ENCODE data around the gene MGA. TPM values are rescaled to one million over a fixed set of nuclear protein-coding genes. Genes with fewer than 3 reads are reported as not detected.

Gene MGA
- total RNA-seq, 1 donor from 2014 or later: 43.1 TPM

DNA sequence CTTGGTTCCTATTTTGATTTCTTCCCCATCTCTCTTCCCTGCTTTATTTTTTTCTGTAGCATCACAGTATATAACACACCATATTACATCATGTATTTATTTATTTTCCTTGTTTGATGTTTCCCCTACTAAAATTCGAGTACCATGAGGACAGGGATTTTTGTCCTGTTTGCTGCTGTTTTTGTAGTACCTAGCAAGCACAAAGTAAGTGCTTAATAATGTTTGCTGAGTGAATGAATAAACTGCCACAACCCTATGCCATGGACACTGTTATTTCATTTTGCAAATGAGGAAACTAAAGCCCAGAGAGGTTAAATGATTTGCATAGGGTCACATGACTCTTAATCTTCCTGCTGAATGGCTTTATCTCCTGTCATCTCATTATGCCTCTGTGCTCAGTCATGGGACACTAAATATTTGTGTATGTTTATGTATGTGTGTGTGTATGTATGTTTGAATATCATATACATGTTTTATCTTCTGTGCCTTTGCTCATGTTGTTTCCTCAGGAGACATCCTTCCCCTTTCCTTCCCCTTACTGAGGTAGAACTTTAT lies 26.1 kb upstream of the MGA start:
- no peak for TF ChIP-seq CTCF (IDR thresholded peaks at IDR 0.05; ENCODE audit: insufficient read depth, low read length, poor library complexity, severe bottlenecking)
- no peak for DNase-seq (ENCODE audit: low read depth)
- no peak overlapping the region for H3K4me3 ChIP-seq (ENCODE audit: low read depth, low read length)
- no peaks in the 10 kb centered on the region for H3K27me3 ChIP-seq (ENCODE audit: control insufficient read depth, insufficient read depth, low read length)
- H3K36me3 ChIP-seq (ENCODE audit: control insufficient read depth, insufficient read depth, low read length): no peaks in the 10 kb centered on the region

GRCh38 chr15:41637086-41637485 lies 23.1 kb upstream of the MGA start:
- Histone ChIP-seq H3K4me3 (ENCODE audit: low read depth, low read length) (no peak overlapping the region), H3K27me3 (ENCODE audit: control insufficient read depth, insufficient read depth, low read length) (no peaks in the 10 kb centered on the region), H3K36me3 (ENCODE audit: control insufficient read depth, insufficient read depth, low read length) (no peaks in the 10 kb centered on the region)
- DNase-seq (ENCODE audit: low read depth): no peak
- TF ChIP-seq CTCF (IDR thresholded peaks at IDR 0.05; ENCODE audit: insufficient read depth, low read length, poor library complexity, severe bottlenecking): no peak

DNA sequence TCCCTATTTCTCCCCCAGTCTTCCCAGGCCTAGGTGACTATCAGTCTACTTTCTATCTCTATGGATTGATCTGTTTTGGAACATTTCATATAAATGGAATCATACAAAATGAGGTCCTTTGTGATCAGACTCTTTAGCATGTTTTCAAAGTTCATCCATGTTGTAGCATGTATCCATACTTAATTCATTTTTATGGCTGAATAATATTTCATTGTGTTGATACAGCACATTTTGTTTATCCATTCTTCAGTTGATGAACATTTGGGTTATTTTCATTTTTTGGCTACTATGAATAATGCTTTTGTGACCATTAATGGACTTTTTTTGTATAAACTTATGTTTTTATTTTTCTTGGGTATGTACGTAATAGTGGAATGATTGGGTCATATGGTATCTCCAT lies 19.2 kb upstream of the MGA start:
- Histone ChIP-seq H3K27me3 (ENCODE audit: control insufficient read depth, insufficient read depth, low read length) (no peaks in the 10 kb centered on the region), H3K4me3 (ENCODE audit: low read depth, low read length) (no peak overlapping the region), H3K36me3 (ENCODE audit: control insufficient read depth, insufficient read depth, low read length) (no peaks in the 10 kb centered on the region)
- no peak for TF ChIP-seq CTCF (IDR thresholded peaks at IDR 0.05; ENCODE audit: insufficient read depth, low read length, poor library complexity, severe bottlenecking)
- DNase-seq (ENCODE audit: low read depth): no peak

DNA sequence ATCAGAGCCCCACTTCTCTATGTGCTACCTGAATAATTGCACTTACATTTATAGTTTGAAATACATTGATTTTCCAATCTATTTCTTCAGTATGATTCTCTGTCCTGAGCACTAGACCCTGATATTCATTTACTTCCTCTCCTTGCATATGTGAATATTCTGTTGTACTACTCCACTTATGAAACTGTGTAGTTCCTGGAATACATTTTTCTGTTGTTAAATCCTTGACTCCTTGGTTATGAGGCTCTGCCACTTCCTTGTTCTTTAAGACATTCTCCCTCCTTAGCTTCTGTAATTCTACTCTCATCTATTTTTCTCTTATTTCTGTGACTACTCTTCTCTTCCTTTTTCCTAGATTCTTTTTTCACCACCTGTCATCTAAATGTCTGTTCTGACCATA lies 12.9 kb upstream of the MGA start:
- no peaks in the 10 kb centered on the region for H3K27me3 ChIP-seq (ENCODE audit: control insufficient read depth, insufficient read depth, low read length)
- no peak overlapping the region for H3K4me3 ChIP-seq (ENCODE audit: low read depth, low read length)
- no peaks in the 10 kb centered on the region for H3K36me3 ChIP-seq (ENCODE audit: control insufficient read depth, insufficient read depth, low read length)
- no peak for DNase-seq (ENCODE audit: low read depth)
- TF ChIP-seq CTCF (IDR thresholded peaks at IDR 0.05; ENCODE audit: insufficient read depth, low read length, poor library complexity, severe bottlenecking): no peak

DNA sequence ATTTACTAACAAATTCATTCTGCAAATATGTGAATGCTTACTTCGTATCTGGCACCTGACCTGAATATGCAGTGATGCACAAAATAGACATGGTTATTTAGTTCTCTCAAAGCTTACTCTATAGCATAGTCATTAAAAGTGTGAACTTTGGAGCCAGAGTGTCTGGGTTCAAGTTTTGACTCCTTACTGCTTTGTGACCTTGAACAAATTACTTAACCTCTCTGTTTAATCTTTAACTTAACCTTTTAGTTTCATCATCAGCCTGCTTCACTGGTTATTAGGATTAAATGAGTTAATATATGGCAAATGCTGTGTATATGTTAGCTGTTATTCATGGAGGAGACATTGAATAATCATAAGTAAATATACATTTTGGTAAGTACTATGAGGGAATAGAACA lies 12.1 kb upstream of the MGA start:
- H3K4me3 ChIP-seq (ENCODE audit: low read depth, low read length): no peak overlapping the region
- H3K36me3 ChIP-seq (ENCODE audit: control insufficient read depth, insufficient read depth, low read length): no peaks in the 10 kb centered on the region
- no peaks in the 10 kb centered on the region for H3K27me3 ChIP-seq (ENCODE audit: control insufficient read depth, insufficient read depth, low read length)
- DNase-seq (ENCODE audit: low read depth): no peak
- no peak for TF ChIP-seq CTCF (IDR thresholded peaks at IDR 0.05; ENCODE audit: insufficient read depth, low read length, poor library complexity, severe bottlenecking)

DNA sequence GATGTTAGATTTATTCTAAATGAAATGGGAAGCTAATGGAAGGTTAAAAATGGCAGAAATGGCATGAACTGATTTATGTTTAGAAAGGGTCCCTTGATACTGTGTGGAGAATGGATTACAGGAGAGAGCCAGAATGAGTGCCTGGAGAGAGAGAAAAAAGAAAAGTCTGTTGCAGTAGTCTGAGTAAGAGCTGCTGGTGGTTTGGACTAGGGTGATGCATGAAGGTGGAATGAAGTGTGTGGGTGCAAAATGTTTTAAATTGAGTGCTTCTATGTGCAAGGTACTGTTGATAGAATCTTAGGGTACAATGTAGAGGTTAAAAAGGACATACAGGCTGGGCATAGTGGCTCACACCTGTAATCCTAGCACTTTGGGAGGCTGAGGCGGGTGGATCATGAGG lies 11.4 kb upstream of the MGA start:
- no peak for TF ChIP-seq CTCF (IDR thresholded peaks at IDR 0.05; ENCODE audit: insufficient read depth, low read length, poor library complexity, severe bottlenecking)
- no peaks in the 10 kb centered on the region for H3K27me3 ChIP-seq (ENCODE audit: control insufficient read depth, insufficient read depth, low read length)
- DNase-seq (ENCODE audit: low read depth): no peak
- H3K4me3 ChIP-seq (ENCODE audit: low read depth, low read length): no peak overlapping the region
- no peaks in the 10 kb centered on the region for H3K36me3 ChIP-seq (ENCODE audit: control insufficient read depth, insufficient read depth, low read length)
